GM12864 (cell line): Measurements from ENCODE around the gene HES6.
A peak's percentile ranks its signal among the peaks of the same experiment; 100 is the strongest.

ENCODE experiments used
- DNase-seq: peaks from one replicate; pipeline ENCODE4 v3.0.0-alpha.2; 2011; ENCODE audit warnings: low read depth
- H3K4me3 ChIP-seq: 2 replicates; pipeline ENCODE4 v1.5.1; 2011; ENCODE audit warnings: mild to moderate bottlenecking, low read depth, low read length, control low read depth
- CTCF ChIP-seq: IDR thresholded peaks from 2 replicates; pipeline ENCODE4 v1.5.1; 2011; ENCODE audit warnings: low read depth, mild to moderate bottlenecking, moderate library complexity, low read length, control low read depth, inconsistent platforms; ENCODE audit errors: missing control alignments

HES6 gene

GRCh38 chr2:238244151-238244550 is 4.3 kb upstream of the HES6 start:
- no peak for TF ChIP-seq CTCF
- DNase-seq, result no peak
- H3K4me3 ChIP-seq, result no peak overlapping the region

- no peak for DNase-seq
- TF ChIP-seq CTCF, result no peak
- no peak overlapping the region for H3K4me3 ChIP-seq
These were observed 3.7 kb upstream of the HES6 start for GRCh38 chr2:238243496-238244076.

- no peak for TF ChIP-seq CTCF
- no peak for DNase-seq
These were observed 3.1 kb upstream of the HES6 start for GRCh38 chr2:238242731-238243495.

GRCh38 chr2:238241970-238242369 is 2.1 kb upstream of the HES6 start:
- no peak for TF ChIP-seq CTCF
- no peak for DNase-seq
- no peak overlapping the region for H3K4me3 ChIP-seq

More at GRCh38 chr2:238242731-238243495, 3.1 kb upstream of the HES6 start:
- H3K4me3 ChIP-seq, result no peak overlapping the region

GRCh38 chr2:238240757-238241711 is 1.2 kb upstream of the HES6 start:
- no peak overlapping the region for H3K4me3 ChIP-seq
- no peak for TF ChIP-seq CTCF

GRCh38 chr2:238239543-238239862 is 335 bp downstream of the HES6 start:
- H3K4me3 ChIP-seq, result peak overlapping the region; percentile 56
- no peak for TF ChIP-seq CTCF
- DNase-seq, result no peak

More at GRCh38 chr2:238240757-238241711, 1.2 kb upstream of the HES6 start:
- DNase-seq, result no peak
